HS-5 (cell line): ENCODE results near the gene MAP7.
"Not testable (repeated sequence)": the region's sequence is repeated elsewhere in the genome, so short reads cannot be mapped to it uniquely, and the experiment has no call there.

Experiments used
- DNase-seq: peaks from one replicate; pipeline ENCODE4 v3.0.0-alpha.2; 2012; ENCODE audit warnings: low read depth

Gene MAP7

DNA sequence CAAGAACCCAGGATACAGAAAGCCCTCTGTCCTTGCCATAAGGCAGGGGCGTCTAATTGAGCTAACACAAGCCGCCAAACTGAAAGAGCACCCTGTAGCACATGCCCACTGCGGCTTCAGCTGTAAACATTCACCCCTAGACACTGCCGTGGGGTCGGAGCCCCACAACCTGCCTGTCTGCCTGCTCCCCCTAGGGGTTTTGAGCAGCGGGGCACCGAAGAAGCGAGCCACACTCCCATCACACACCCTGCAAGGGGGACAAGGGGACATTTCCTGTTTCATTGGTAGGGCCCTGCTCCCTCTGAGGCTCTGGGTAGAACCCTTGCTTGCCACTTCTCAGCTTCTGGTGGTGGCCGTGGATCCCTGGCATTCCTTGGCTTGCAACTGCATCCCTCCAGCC is 215.4 kb downstream of the MAP7 start:
- no peak for DNase-seq

DNA sequence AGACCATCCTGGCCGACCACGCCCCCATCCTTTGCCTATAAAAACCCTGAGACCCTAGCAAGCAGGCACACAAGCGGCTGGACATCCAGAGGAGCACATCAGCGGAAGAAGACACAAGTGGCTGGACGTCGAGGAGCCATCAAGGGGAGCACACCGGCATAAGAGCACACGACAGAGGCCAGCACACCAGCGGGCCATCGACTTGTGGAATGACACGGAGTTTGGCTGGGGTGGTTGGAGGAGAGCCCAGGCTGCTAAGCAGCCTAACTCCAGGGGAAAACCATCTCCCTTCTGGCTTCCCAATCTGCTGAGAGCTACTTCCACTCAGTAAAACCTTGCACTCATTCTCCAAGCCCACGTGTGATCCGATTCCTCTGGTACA is 215.8 kb downstream of the MAP7 start:
- DNase-seq, result no peak

DNA sequence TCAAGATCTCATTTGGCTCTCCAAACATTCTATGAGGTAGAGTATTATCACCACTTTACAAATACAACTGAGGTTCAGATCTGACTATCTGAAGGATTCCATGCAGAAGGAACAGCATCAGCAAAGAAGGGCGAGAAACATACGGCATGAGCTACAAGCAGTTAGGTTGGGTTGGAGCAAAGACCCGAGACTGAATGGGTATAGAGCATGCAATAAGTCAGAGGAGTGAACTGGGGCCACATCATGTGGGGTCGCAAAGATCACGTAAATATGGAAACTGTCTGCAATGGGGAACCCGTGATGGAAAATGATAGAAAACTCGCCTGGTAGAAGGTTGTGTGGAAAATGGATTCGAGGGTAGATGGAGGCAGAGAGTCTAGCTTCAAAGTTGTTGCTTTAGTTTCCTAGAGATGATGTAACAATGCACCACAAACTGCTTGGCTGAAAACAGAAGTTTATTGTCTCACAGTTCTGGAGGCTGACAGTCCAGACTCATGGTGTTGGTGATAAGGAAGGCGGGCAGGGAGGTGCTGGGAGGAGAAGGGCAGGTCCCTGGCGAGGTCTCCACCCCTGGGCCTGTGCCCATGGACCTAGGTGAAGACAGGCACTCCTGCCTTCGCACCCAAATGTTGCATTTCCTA is 216.3 kb downstream of the MAP7 start:
- no peak for DNase-seq

DNA sequence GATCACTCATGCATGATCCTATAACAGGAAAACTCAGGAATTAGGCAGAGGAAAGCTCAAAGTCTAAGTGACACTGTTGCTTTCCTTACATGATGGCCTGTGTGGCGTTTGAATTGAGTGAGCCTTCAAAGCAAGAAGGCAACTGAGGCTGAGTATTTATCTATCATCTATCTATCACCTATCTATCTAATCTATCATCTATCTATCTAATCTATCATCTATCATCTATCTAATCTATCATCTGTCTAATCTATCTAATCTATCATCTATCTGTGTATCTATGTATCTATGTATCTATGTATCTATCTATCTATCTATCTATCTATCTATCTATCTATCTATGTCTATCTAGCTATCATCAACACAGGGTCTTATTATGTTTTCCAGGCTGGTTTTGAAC is 218.8 kb downstream of the MAP7 start:
- no peak for DNase-seq

DNA sequence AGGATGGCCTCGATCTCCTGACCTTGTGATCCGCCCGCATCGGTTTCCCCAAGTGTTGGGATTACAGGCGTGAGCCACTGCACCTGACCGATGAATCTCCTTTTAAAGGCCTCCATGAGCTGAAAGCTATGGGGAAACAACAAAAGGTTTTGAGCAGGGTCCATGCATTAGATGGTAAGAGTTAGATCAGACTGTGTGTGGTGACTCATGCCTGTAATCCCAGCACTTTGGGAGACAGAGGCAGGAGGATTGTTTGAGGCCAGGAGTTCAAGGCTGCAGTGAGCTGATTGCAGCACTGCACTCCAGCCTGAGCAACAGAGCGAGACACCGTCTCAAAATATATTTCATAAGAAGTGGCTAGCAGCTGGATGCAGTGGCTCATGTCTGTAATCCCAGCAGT is 219.6 kb downstream of the MAP7 start:
- no peak for DNase-seq

DNA sequence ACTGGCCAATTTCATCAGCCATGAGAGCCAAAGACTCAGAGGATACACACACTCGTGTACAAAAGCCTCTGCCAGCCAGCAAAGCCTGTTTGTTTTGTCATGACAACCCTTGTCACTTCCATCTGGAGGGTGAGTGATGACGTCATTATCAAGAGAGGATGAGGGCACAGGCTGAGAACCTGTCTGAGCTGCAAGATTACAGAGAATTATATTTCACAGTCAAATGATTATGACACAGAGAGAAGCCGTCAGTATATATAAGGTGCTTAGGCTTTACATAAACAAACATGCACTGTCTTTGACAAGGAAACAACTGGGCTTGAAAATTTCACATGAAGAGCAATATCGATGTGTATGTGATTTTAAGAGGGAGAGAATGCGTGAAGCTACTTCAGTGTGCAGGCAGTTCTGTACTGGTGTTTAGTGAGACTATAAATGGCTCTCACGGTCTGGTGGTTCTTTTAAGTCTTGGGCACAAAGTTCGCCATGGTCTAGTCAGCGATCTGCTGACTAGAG is 224.1 kb downstream of the MAP7 start:
- DNase-seq, result no peak

DNA sequence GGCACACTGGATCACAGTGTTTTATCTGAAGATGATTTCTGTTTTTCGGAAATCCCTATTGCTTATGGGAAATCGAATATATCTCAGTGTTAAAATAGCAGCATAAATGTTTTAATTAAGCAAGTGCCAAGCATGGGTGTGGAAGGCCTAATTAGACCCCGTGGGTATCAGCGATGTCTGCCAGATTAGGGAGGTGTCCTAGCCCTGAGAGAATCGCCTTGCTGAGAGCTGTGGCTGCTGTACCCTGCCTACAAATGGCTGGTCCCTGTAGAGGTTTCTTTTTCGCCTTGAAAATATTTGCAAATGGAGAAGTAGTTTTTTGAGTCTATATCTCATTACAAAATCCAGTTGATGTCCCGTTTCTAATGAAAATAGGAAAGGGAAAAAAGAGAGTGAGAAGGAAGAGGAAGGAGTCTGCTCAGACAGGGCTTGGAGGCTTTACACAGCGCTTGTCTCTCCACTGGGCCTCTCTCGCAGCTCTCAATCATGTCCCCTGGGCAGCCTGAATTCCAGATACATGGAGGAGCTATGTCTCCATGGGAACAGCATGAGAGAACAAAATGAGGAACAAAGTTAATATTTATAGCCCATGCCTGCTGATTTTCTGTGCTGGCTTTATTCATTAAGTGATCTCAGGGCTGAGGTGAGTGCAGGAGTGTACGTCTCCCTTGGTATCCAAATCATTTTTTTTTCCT is 225.4 kb downstream of the MAP7 start:
- no peak for DNase-seq

DNA sequence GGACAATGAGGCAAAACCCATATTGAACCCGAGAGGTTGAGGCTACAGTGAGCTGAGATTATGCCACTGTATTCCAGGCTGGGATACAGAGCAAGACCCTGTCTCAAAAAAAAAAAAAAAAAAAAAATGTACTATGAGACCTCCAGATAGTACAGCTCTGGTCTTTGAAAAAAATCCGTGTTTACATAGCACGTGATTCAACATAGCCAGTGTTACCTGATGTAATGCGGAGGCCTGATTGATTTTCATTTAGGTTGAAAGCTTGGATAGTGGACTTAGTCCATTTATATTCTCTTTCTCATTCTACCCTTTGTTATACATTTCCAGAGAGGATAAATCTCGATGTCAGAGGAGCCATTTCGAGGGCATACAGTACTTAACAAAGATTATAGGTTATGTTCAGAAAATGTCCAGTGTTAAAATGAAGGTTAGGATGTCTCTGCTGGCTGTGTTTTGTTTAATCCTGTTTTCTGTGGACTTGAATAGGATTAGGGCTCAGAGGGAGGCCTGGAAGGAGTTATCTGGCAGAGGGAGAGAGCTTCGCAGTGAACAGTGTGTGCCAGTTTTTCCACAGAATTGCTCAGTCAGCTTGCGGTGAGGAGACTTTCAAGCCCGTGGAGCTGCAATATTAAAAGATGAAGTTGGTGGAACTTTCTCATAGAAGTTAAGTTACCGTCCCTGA is 226.7 kb downstream of the MAP7 start:
- no peak for DNase-seq

DNA sequence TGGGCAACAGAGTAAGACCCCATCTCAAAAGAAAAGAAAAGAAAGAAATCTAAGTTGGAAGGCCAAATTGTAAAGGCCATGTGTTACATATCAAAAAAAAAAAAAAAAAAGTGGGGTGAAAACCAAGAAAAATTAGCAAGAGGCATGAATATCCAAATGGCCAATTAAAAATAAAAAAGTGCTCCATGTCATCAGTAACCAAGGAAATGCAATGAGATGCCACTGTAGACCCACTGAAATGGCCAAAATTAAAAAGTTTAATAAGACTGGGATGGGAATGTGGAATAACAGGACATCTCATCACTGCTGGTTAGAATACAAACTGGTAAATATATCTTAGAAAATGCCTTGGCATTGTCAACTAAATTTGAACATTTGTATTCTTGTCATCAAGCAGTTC is 230.5 kb downstream of the MAP7 start:
- no peak for DNase-seq

DNA sequence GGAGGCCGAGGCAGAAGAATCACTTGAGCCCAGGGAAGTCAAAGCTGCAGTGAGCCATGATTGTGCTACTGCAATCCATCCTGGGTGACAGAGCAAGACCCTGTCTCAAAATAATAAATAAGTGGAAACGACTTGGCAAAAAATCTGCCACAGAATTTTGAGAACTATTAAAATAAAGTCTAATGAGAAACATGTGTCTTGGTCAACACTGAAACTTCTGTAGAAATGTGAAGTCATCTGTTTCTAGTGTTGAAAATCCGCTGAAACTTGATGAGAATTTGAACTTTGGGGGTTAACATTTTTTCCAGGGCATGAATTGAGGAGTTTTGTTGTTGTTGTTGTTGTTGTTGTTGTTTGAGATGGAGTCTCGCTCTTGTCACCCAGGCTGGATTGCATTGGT is 231.5 kb downstream of the MAP7 start:
- no peak for DNase-seq

DNA sequence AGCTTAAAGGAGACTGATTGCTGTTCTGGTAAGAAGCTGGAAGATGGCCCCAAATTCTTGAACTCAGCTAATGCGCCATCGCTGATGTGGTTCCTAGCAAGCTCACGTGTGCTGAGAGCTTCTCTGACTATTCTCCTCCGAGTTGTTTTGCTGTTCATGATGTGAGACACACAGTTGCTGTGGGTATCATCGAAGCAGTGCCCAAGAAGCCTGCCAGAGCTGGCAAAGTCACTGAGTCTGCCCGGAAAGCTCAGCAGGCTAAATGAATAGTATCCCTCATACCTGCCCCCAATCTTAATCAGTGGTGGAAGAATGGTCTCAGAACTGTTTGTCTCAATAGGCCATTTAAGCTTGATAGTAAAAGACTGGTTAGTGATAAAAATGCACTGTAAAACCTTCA is 232.3 kb downstream of the MAP7 start:
- DNase-seq, result no peak

DNA sequence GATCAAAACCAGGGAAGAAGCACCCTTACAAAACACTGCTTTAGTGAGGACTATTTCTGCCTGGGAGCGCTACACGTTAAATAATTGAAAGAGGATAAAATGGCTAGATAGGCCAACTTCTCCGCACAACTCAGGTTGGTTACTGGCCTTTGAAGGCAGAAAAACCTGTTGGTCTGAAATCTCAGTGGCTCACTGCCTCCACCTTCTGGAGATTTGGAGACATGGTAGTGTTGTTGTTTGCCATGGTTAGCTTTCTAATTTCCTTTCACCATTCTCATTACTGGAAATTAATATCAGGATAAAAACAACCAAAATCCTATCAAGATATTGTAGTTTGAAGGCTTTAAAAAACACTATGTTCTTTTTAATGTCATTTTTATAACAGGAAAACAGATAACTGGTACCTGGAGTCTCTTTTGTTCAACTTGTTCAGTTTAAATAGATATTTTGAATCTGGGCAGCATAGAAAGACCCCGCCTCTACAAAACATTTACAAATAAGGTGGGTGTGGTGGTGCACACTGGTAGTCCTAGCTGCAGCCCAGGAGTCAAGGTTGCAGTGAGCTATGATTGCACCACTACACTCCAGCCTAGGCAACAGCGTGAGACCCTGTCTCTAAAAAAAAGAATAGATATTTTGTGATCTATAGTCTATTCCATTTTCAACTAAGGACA is 233.1 kb downstream of the MAP7 start:
- DNase-seq, result peak; percentile 22

DNA sequence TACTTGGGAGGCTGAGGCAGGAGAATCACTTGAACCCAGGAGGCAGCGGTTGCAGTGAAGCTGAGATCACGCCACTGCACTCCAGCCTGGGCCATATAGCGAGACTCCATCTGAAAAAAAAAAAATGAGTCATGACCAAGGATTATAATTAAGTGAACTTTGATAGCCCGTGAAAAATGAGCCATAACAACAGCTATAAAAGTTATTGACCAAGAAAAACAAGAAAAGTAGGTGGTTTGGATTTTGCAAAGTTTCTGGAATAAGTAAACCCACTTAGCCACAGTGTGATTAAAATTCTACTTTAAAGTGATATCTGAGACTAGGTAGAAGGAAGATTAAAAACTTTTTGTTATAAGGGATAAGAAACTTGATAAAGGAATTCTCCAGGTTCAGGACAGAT is 234.6 kb downstream of the MAP7 start:
- DNase-seq, result no peak

DNA sequence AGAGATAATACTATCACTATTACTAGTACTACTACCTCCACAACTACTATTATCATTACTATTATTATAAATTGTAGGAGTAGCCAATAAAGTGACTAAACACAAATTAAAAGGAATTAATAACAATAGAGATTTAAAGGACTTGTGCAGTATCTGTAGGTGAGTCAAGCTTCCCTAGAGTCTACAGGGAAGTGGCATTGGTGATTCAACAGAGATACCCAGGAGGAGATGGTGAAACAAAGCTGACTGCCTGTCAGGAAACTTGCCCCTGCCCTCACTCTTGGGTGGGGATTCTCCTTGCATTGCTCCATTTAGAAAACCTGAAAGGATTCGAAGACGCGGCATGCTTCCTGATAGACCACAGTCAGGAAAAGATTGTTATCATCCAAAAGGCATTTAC is 237.2 kb downstream of the MAP7 start:
- DNase-seq, result no peak

DNA sequence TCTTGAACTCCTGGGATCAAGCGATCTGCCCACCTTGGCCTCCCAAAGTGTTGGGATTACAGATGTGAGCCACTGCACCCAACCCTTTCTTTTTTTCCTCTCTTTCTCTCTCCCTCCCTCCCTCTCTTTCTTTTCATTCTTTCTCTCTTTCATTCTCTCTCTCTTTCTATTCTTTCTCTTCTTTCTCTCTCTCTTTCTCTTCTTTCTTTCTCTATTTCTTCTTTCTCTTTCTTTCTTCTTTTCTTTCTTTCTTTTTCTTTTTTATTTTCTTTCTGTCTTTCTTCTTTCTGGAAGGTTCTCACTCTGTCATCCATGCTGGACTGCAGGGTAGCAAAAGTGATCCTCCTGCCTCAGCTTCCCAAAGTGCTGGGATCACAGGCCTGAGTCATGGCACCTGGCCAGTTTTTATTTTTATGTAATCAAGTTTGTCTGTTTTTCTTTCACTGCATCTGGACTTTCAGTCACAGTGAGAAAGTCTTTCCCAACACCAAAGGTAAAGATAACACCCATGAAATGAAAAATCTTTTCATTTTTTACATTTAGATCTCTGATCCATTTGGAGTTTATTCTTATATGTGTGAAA is 240.4 kb downstream of the MAP7 start:
- DNase-seq, result no peak

DNA sequence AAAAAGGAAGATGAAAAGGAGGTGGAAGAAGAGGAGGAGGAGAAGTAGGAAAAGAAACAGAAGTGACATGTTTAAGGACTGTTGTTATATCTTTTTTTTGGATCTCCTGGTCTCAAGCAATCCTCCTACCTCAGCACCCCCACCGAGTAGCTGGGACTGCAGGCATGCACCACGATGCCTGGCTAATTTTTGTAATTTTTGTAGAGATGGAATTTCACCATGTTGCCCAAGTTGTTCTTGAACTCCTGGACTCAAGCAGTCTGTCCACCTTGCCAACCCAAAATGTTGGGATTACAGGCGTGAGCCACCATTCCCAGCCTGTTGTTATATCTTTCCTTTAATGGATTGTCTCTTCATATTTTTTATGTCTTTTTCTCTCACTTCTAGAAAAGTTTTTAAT is 241.1 kb downstream of the MAP7 start:
- no peak for DNase-seq

DNA sequence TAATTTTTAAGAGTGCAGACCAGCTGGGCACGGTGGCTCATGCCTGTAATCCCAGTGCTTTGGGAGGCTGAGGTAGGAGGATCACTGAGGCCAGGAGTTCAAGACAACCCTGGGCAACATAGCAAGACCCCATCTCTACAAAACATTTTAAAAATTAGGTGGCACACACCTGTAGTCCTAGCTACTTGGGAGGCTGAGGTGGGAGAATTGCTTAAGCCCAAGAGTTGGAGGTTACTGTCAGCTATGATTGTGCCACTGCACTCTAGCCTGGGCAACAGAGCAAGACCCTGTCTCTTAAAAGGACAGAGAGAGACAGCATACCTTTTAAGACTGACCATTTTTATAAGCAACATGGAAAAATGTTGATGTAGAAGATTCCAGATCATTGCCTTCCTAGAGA is 241.8 kb downstream of the MAP7 start:
- DNase-seq, result not testable (repeated sequence)

DNA sequence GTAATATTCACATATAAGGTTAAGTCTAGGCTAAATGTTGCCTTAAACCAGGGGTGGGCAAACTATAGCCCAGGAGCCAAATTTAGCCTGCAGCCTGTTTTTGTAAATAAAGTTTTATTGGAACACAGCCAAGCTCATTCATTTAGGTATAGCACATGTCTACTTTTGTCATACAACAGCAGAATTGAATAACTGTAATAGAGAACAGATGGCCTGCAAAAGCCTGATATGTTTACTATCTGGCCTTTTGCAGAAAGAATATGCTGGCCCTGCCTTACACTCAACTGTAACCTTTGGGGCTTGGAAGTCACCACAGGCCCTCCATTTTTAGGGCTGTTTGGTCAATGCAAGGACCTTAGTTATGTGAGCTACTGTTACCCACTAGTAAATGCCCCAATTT is 242.9 kb downstream of the MAP7 start:
- no peak for DNase-seq

DNA sequence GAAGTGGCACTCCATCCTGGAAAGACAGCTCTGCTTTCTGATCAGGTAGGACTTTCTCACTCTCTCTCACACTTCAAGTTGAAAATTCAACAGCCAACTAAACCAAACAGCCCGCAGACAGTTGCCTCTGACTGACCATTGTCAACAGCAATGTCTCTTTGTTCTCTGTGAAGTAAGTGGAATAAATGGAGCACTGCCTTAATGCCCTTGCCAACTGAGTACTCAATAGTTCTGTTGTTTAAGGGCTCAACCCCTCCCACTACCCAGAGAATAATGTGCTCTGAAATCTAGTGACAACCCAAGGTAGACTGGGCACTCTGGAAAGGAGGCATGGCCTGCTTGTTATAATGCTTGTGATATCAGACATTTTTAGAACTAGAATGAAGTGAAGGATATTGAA is 243.8 kb downstream of the MAP7 start:
- no peak for DNase-seq

DNA sequence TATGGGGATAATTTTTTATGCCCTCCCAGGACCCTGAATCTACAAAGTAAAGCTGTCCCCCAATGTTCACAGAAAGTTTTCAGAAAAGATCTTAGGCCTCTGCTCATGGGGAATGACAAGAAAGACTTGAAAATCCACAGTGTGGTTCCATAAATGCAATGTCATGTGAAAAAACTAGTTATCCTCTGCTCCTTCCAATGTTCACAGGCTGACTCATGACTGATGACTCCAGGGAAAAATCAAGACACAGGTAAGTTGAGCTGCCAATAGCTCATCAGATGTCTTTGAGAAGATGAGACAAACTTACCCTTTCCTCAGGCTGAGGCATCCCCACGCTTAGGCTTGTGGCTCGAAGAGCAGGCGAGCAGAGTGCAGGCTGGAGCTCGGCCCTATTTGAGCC is 245.8 kb downstream of the MAP7 start:
- no peak for DNase-seq

DNA sequence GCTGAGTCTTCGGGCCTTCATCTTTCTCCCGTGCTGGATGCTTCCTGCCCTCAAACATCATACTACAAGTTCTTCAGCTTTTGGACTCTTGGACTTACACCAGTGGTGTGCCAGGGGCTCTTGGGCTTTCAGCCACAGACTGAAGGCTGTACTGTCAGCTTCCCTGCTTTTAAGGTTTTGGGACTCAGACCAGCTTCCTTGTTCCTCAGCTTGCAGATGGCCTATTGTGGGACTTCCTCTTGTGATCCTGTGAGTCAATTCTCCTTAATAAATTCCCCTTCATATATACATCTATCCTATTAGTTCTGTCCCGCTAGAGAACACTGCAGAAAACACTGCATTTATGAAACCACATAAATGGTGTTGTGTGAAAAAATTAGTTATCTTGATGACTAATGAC is 246.7 kb downstream of the MAP7 start:
- DNase-seq, result no peak

DNA sequence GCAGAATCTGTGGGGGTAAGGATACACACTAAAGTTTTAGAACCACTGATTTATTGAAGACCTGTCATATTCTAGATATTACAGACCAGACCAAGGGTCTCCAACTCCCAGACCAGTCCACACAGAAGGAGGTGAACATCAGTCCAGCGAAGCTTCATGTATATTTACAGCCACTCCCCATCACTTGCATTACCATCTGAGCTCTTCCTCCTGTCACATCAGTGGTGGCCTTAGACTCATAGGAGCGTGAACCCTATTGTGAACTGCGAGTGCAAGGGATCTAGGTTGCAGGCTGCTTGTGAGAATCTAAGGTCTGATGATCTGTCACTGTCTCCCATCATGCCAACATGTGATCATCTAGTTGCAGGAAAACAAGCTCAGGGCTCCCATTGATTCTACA is 255.6 kb downstream of the MAP7 start:
- no peak for DNase-seq
